22Rv1 (cell line): Measurements from ENCODE around the gene FAHD1.

ENCODE experiments used
- ZFX ChIP-seq: fragments of 450-650 bp; IDR thresholded peaks from 2 replicates; pipeline ENCODE4 v1.6.1; 2017; ENCODE audit warnings: antibody characterized with exemption, borderline replicate concordance
- TF ChIP-seq, protein P1 (sequence below): fragments of 450-650 bp; IDR thresholded peaks from 2 replicates; pipeline ENCODE4 v1.5.1; 2017; ENCODE audit warnings: mild to moderate bottlenecking

DNA sequence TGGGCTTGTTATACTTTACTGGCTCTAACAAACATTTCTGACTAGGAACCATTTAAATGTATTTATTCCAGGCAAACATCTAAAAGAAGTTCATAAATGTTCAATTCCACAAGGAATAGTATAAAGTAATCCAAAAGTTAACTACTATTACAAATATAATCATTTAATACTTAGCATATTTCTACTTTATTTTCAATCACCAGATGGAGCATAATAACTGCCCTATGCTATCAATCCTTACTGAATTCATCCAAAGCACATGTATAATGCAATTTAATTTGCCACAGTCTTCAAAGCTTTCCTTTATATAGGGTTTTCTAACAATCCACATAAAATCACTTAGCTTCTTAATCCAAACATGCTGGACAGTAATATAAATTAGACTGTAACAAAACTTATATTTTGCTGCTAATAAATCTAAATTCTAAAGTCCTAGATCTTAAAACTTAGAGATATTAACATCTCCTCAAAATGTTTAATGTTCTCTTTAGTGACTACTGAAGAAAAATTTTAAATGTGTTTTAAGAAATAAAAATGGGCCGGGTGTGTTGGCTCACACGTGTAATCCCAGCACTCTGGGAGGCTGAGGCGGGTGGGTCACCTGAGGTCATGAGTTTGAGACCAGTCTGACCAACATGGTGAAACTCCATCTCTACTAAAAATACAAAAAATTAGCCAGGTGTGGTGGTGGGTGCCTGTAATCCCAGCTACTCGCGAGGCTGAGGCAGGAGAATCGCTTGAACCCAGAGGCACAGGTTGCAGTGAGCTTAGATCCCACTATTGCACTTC lies 39.1 kb downstream of the FAHD1 start:
- TF ChIP-seq, protein P1, sequence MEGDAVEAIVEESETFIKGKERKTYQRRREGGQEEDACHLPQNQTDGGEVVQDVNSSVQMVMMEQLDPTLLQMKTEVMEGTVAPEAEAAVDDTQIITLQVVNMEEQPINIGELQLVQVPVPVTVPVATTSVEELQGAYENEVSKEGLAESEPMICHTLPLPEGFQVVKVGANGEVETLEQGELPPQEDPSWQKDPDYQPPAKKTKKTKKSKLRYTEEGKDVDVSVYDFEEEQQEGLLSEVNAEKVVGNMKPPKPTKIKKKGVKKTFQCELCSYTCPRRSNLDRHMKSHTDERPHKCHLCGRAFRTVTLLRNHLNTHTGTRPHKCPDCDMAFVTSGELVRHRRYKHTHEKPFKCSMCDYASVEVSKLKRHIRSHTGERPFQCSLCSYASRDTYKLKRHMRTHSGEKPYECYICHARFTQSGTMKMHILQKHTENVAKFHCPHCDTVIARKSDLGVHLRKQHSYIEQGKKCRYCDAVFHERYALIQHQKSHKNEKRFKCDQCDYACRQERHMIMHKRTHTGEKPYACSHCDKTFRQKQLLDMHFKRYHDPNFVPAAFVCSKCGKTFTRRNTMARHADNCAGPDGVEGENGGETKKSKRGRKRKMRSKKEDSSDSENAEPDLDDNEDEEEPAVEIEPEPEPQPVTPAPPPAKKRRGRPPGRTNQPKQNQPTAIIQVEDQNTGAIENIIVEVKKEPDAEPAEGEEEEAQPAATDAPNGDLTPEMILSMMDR, result no peak
- no peak for TF ChIP-seq ZFX
